GM23248 (cell line): ENCODE data around the gene HOTAIR.

Experiments
- EZH2 ChIP-seq: fragments of 200-600 bp; sonication (generic); IDR thresholded peaks from 2 replicates; pipeline ENCODE4 v1.6.1; 2018; ENCODE audit warnings: antibody characterized with exemption, mild to moderate bottlenecking; ENCODE audit not compliant: insufficient read depth, poor library complexity, severe bottlenecking
- EZH2phosphoT487 ChIP-seq: fragments of 200-600 bp; sonication (generic); IDR thresholded peaks from 2 replicates; pipeline ENCODE4 v1.6.1; 2018; ENCODE audit warnings: antibody characterized with exemption, moderate library complexity, mild to moderate bottlenecking, low read depth; ENCODE audit not compliant: insufficient read depth

DNA sequence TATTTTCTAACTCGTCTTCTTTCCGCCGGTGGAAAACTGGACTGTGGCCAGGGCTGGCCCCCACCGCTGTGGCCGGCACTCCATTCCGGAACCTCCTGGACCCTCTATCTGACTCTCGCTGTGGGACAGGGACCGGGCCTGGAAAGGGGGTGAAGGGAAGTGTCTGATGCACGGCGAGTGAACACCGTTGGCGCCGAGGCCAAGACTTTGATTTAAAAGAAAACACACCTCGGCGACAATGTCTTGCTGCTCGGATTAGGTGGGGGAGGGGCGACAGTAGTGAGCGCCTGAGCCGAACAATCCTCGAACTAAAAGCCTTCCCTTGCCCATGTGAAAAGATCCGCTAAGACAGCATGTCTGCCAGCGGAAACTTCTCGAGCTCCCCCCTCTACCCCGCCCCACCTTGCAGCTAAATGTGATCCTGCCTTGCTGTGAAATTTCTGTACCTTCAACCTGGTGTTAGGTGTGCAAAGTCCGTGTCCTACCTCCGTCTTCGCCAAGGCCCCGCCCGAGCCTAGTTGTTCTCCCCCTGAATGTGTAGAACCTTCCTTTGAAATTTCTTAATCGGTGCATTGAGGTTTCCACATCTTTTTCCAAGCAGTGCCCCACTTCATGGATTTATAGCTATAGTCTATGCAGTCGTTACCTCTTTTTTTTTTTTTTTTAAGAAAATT, 862 bp upstream of the HOTAIR start:
- TF ChIP-seq EZH2phosphoT487 (peak; percentile 59; the same call in 1 of the 2 replicates), EZH2 (peak; percentile 79)
